Measurements from ENCODE around the gene HBP1.

DNA sequence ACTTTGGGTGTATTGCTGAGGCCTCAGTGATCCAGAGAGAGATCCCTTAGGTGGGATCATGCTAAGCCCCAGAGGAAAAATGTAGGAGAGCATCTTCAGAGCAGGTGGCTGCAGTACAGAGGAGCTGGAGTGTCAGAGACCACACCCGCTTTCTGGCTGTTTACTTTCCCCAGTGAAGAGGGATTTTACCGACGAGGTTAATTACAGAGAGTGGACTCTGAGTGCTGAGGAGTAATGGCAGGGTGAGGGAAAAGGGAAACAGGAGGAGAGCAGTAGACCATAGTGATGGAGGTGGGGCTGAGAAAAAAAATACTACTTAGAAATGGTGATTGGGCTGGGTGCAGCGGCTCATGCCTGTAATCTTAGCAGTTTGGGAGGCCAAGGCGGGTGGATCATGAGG is 43.3 kb upstream of the HBP1 start:
- TF ChIP-seq, protein P1, sequence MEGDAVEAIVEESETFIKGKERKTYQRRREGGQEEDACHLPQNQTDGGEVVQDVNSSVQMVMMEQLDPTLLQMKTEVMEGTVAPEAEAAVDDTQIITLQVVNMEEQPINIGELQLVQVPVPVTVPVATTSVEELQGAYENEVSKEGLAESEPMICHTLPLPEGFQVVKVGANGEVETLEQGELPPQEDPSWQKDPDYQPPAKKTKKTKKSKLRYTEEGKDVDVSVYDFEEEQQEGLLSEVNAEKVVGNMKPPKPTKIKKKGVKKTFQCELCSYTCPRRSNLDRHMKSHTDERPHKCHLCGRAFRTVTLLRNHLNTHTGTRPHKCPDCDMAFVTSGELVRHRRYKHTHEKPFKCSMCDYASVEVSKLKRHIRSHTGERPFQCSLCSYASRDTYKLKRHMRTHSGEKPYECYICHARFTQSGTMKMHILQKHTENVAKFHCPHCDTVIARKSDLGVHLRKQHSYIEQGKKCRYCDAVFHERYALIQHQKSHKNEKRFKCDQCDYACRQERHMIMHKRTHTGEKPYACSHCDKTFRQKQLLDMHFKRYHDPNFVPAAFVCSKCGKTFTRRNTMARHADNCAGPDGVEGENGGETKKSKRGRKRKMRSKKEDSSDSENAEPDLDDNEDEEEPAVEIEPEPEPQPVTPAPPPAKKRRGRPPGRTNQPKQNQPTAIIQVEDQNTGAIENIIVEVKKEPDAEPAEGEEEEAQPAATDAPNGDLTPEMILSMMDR (IDR thresholded peaks at IDR 0.05) = no peak
- TF ChIP-seq EZH2 (IDR thresholded peaks at IDR 0.05; ENCODE audit: borderline replicate concordance, insufficient read depth, low read depth, low read length, poor library complexity, severe bottlenecking) = no peak

All from B cell (primary cell).